H1 (cell line): ENCODE measurements around the gene DEXI. TPM values are rescaled to one million over a fixed set of nuclear protein-coding genes. Genes with fewer than 3 reads are reported as not detected.

ENCODE experiments used
- CTCF ChIA-PET: fragments of 300-600 bp; sonication (Branson Sonifier 250); formaldehyde crosslinking; loops from one replicate; lab custom pipeline; 2021; ENCODE audit not compliant: partially characterized antibody; lab: Charles Lee
- POLR2A ChIA-PET: fragments of 300-600 bp; sonication (Branson Sonifier 250); formaldehyde crosslinking; loops from one replicate; lab custom pipeline; 2021; ENCODE audit warnings: inconsistent platforms; ENCODE audit not compliant: partially characterized antibody; lab: Charles Lee
- DNase-seq, 2 experiments: peaks; one replicate each; pipeline versions ENCODE4 v3.0.0 to v3.0.0-alpha.2; 2010 to 2022; ENCODE audit warnings: low spot score in 2 of 2, low read depth in 1 of 2, mixed read lengths in 1 of 2
- FAIRE-seq: peaks from 2 replicates; lab custom pipeline; 2011; peaks lifted over from hg19 to GRCh38; lab: Jason Lieb, UNC
- H2AFZ ChIP-seq: 2 replicates; pipeline ENCODE4 v1.8.1; 2012; ENCODE audit warnings: low read length, inconsistent platforms
- H2AK5ac ChIP-seq: 2 replicates; pipeline ENCODE4 v1.6.1; 2013; ENCODE audit warnings: low read depth, low read length
- H2BK120ac ChIP-seq: replicated peaks from 2 replicates; pipeline ENCODE3; 2013; ENCODE audit warnings: low read depth, low read length, inconsistent platforms
- H2BK12ac ChIP-seq: 2 replicates; pipeline ENCODE4 v1.6.1; 2013; ENCODE audit warnings: low read depth, low read length
- H2BK15ac ChIP-seq: 2 replicates; pipeline ENCODE4 v1.6.1; 2013; ENCODE audit warnings: low read length
- H2BK20ac ChIP-seq: 2 replicates; pipeline ENCODE4 v1.6.1; 2013; ENCODE audit warnings: low read length
- H2BK5ac ChIP-seq: 2 replicates; pipeline ENCODE4 v1.6.1; 2013; ENCODE audit warnings: low read depth, low read length
- H3K14ac ChIP-seq: 2 replicates; pipeline ENCODE4 v1.6.1; 2013; ENCODE audit warnings: inconsistent platforms; ENCODE audit not compliant: insufficient read length
- H3K18ac ChIP-seq: 2 replicates; pipeline ENCODE4 v1.6.1; 2013; ENCODE audit warnings: low read length; ENCODE audit errors: extremely low read depth
- H3K23ac ChIP-seq: 2 replicates; pipeline ENCODE4 v1.6.1; 2013; ENCODE audit warnings: inconsistent platforms; ENCODE audit not compliant: insufficient read length
- H3K23me2 ChIP-seq: 2 replicates; pipeline ENCODE4 v1.6.1; 2013; ENCODE audit warnings: low read depth, low read length
- H3K27ac ChIP-seq: 2 replicates; pipeline ENCODE4 v1.6.1; 2011; ENCODE audit warnings: low read depth, low read length, inconsistent platforms
- H3K27me3 ChIP-seq, 4 experiments: replicated peaks in 1 of 4; 1 replicate in 1 of 4; 2 replicates in 3 of 4; pipeline versions ENCODE4 v1.6.1 to v1.8.1; 2011 to 2013; ENCODE audit warnings: low read length in 3 of 4, mild to moderate bottlenecking in 3 of 4, inconsistent platforms in 2 of 4, mixed read lengths in 2 of 4, moderate library complexity in 1 of 4; ENCODE audit not compliant: control insufficient read depth in 3 of 4, insufficient read depth in 3 of 4; ENCODE audit errors: extremely low read depth in 1 of 4
- H3K36me3 ChIP-seq, 4 experiments: 2 replicates each; pipeline versions ENCODE4 v1.6.1 to v1.8.1; 2011 to 2013; ENCODE audit warnings: mild to moderate bottlenecking in 4 of 4, low read length in 3 of 4, moderate library complexity in 2 of 4, control low read depth in 1 of 4, inconsistent platforms in 1 of 4; ENCODE audit not compliant: insufficient read depth in 4 of 4, control insufficient read depth in 2 of 4
- H3K4ac ChIP-seq: replicated peaks from 2 replicates; pipeline ENCODE3; 2013; ENCODE audit warnings: low read length, low read depth, mixed read lengths, inconsistent platforms; ENCODE audit not compliant: insufficient read length
- H3K4me1 ChIP-seq, 4 experiments: replicated peaks in 1 of 4; 1 replicate in 1 of 4; 2 replicates in 3 of 4; pipeline versions ENCODE4 v1.6.1 to v1.8.1; 2011 to 2013; ENCODE audit warnings: low read length in 3 of 4, inconsistent platforms in 2 of 4, mixed read lengths in 1 of 4; ENCODE audit not compliant: insufficient read depth in 4 of 4, control insufficient read depth in 3 of 4
- H3K4me2 ChIP-seq, 2 experiments: 2 replicates each; pipeline versions ENCODE4 v1.6.1 to v1.8.1; 2011 to 2013; ENCODE audit warnings: low read depth in 2 of 2, low read length in 2 of 2, control low read depth in 1 of 2, inconsistent platforms in 1 of 2, mild to moderate bottlenecking in 1 of 2; ENCODE audit not compliant: insufficient read depth in 1 of 2
- H3K4me3 ChIP-seq, 4 experiments: fragments of 200-600, 300-600 bp in 1 of 4; sonication (generic), shearing (Covaris generic), sonication (Bioruptor Twin) in 1 of 4; 2 replicates each; pipeline versions ENCODE4 v1.5.1 to v1.8.1; 2011 to 2016; ENCODE audit warnings: low read length in 4 of 4, low read depth in 3 of 4, control low read depth in 2 of 4, inconsistent platforms in 2 of 4, mild to moderate bottlenecking in 2 of 4, mixed read lengths in 1 of 4, moderate library complexity in 1 of 4; ENCODE audit not compliant: insufficient read depth in 2 of 4; ENCODE audit errors: extremely low read depth in 1 of 4
- H3K56ac ChIP-seq: replicated peaks from 2 replicates; pipeline ENCODE3; 2013; ENCODE audit warnings: low read depth, mild to moderate bottlenecking, mixed read lengths, low read length, inconsistent platforms; ENCODE audit not compliant: insufficient read length
- H3K79me1 ChIP-seq: 2 replicates; pipeline ENCODE4 v1.6.1; 2013; ENCODE audit warnings: low read depth, low read length, control low read depth
- H3K79me2 ChIP-seq, 2 experiments: 2 replicates each; pipeline versions ENCODE4 v1.6.1 to v1.8.1; 2012 to 2013; ENCODE audit warnings: low read length in 2 of 2, mild to moderate bottlenecking in 2 of 2, inconsistent platforms in 1 of 2; ENCODE audit not compliant: insufficient read depth in 2 of 2, control insufficient read depth in 1 of 2
- H3K9ac ChIP-seq, 4 experiments: replicated peaks in 1 of 4; 1 replicate in 1 of 4; 2 replicates in 3 of 4; pipeline versions ENCODE4 v1.6.1 to v1.8.1; 2011 to 2013; ENCODE audit warnings: low read depth in 3 of 4, low read length in 3 of 4, control low read depth in 2 of 4, mild to moderate bottlenecking in 2 of 4, moderate library complexity in 2 of 4, inconsistent platforms in 1 of 4; ENCODE audit errors: extremely low read depth in 1 of 4
- H3K9me3 ChIP-seq, 2 experiments: 2 replicates each; pipeline versions ENCODE4 v1.6.1 to v1.8.1; 2012 to 2013; ENCODE audit warnings: mild to moderate bottlenecking in 2 of 2, moderate library complexity in 2 of 2, control low read depth in 1 of 2, inconsistent platforms in 1 of 2, low read depth in 1 of 2, low read length in 1 of 2, mixed read lengths in 1 of 2; ENCODE audit not compliant: insufficient read depth in 2 of 2
- H4K20me1 ChIP-seq, 2 experiments: replicated peaks in 1 of 2; 2 replicates each; pipeline versions ENCODE3 to v1.8.1; 2011 to 2013; ENCODE audit warnings: inconsistent platforms in 2 of 2, low read length in 2 of 2, mild to moderate bottlenecking in 1 of 2; ENCODE audit not compliant: insufficient read depth in 2 of 2, control insufficient read depth in 1 of 2
- H4K5ac ChIP-seq: 2 replicates; pipeline ENCODE4 v1.6.1; 2013; ENCODE audit warnings: low read length, low read depth, mixed read lengths, inconsistent platforms; ENCODE audit not compliant: insufficient read length
- H4K8ac ChIP-seq: 2 replicates; pipeline ENCODE4 v1.8.0; 2013; ENCODE audit warnings: mild to moderate bottlenecking, moderate library complexity, low read length, inconsistent platforms; ENCODE audit not compliant: insufficient read depth; ENCODE audit errors: extremely low read depth
- H4K91ac ChIP-seq: replicated peaks from 2 replicates; pipeline ENCODE3; 2013; ENCODE audit warnings: low read length, mixed read lengths, inconsistent platforms; ENCODE audit not compliant: insufficient read length
- KDM1A ChIP-seq: fragments of 200-600, 300-600 bp; sonication (generic); IDR thresholded peaks from 2 replicates; pipeline ENCODE4 v1.7.1; 2016; ENCODE audit warnings: mild to moderate bottlenecking, low read length, borderline replicate concordance
- RFX5 ChIP-seq: IDR thresholded peaks from 2 replicates; pipeline ENCODE4 v1.6.1; 2011; ENCODE audit warnings: low read depth, low read length, improper control_type of control experiment, borderline replicate concordance
- WGBS, 2 experiments: shearing (Covaris generic) in 1 of 2; methylation state at CpG; one replicate each; pipeline versions ENCODE4 v1.1.6 to v1.1.7; 2013 to 2015; ENCODE audit warnings: low lambda C conversion rate in 2 of 2, mixed read lengths in 2 of 2, inconsistent platforms in 1 of 2, low coverage in 1 of 2, missing lambda C conversion rate in 1 of 2; ENCODE audit not compliant: insufficient replicate concordance in 2 of 2, insufficient coverage in 1 of 2, insufficient read length in 1 of 2; ENCODE audit errors: extremely low coverage in 1 of 2, missing lambda C conversion rate in 1 of 2; 5-methylcytosine and 5-hydroxymethylcytosine counted together
- polyA plus RNA-seq, 7 experiments: library from polyadenylated mRNA; depleted of rRNA in 3 of 7; stranded (reverse) in 5 of 7; unstranded in 2 of 7; fragments of >200 nt in 5 of 7; fragments of 200-250 nt in 2 of 7; gene quantifications; 1 replicate in 5 of 7; 2 replicates in 1 of 7; 4 replicates in 1 of 7; pipeline versions ENCODE4 v1.2.1 to v1.2.3, GENCODE V29; 2011 to 2013; ENCODE audit warnings: missing spikeins in 2 of 7, mixed read lengths in 2 of 7
- total RNA-seq: library from RNA; stranded (reverse); fragmentation: NEBNext Ultra II Directional; extraction: Animal tissue kit (Norgen Biotek cat#: 25700); gene quantifications from 2 replicates; pipeline ENCODE4 v1.2.1, GENCODE V29; 2021

Gene DEXI
- total and polyA plus RNA-seq, 2 of the 8 experiments (the other 6 are each of a cell fraction or from before 2014, with no cell fraction given) = 39.5 to 47.3 TPM

DNA sequence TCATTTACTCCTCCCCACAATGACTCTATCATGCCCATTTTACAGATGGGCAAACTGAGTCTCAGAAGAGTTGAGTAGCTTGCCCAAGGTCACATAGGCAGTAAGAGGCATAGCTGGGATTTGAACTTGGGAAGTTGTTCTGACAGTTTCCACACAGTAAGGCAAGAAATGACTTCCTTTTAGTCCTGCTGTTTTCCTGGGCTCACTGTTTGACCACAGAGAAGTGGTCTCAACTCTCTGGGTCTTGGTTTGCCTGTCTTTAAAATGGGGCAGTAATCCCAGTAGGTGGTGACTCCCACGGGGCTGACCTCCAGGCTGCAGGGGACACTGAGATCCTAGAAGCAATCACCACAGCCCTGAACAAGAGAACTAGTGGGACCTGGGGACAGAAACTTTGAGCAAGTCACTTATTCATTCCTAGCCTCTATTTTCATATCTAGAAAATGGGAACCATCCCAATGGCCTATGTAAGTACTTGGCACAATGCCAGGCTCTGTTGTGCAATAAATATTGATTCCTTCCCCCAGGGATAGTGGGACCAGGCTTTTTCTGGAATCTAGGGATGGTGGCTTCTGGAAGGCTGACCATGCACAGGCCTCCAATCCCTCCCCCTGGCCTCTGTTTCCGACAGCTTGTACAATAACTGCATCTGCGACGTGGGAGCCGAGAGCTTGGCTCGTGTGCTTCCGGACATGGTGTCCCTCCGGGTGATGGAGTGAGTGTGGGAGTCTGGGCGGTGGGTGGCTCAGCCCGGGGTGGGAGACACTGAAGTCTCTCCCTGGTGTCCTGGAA, 20.5 kb downstream of the DEXI start:
- no peak overlapping the region for H3K27ac ChIP-seq
- H3K79me1 ChIP-seq = no peaks in the 10 kb centered on the region
- FAIRE-seq (no peak), DNase-seq (no peak)
- H3K23me2 ChIP-seq = no peaks in the 10 kb centered on the region
- no peak overlapping the region for H3K4me3 ChIP-seq
- H3K79me2 ChIP-seq = no peaks in the 10 kb centered on the region
- H2AK5ac ChIP-seq = no peak overlapping the region
- no peak overlapping the region for H3K18ac ChIP-seq
- no peak overlapping the region for H3K9ac ChIP-seq
- H4K5ac ChIP-seq = no peak overlapping the region
- H2BK120ac ChIP-seq = no peak overlapping the region
- H3K9me3 ChIP-seq = no peaks in the 10 kb centered on the region
- H4K91ac ChIP-seq = no peak overlapping the region
- H2BK12ac ChIP-seq = no peak overlapping the region
- no peak overlapping the region for H3K4me2 ChIP-seq
- H2BK5ac ChIP-seq = no peak overlapping the region
- peaks cover 0 to 3% (median 0%) of the 10 kb centered on the region in 4 experiments; a peak in 1 of 7 replicates for H3K27me3 ChIP-seq
- TF ChIP-seq KDM1A (peak; percentile 52; the same call in 1 of the 2 replicates), RFX5 (no peak)
- 92% methylated on average over 3 of the region's 10 CpGs; no CpG with 5 or more reads in 1 of the 2 experiments for WGBS, 2 experiments
- H3K56ac ChIP-seq = no peak overlapping the region
- no peak overlapping the region for H2AFZ ChIP-seq
- no peak overlapping the region for H3K23ac ChIP-seq
- H2BK15ac ChIP-seq = no peak overlapping the region
- peaks cover 0 to 5% of the 10 kb centered on the region in 2 experiments for H4K20me1 ChIP-seq
- no peak overlapping the region for H2BK20ac ChIP-seq
- H3K4ac ChIP-seq = no peak overlapping the region
- H3K4me1 ChIP-seq = peaks cover 0 to 8% (median 0%) of the 10 kb centered on the region in 4 experiments; a peak in 2 of 7 replicates
- CTCF ChIA-PET = interaction anchor here (0.9 to 8.1 kb wide), 8 partner anchors 11 to 176 kb away, joined by 3 to 82 read pairs (median 3); partner anchors contain the start of gene CIITA
- H3K14ac ChIP-seq = no peak overlapping the region
- H3K36me3 ChIP-seq = no peaks in the 10 kb centered on the region
- POLR2A ChIA-PET = no interaction called here
- H4K8ac ChIP-seq = no peak overlapping the region
